ENCODE measurements around the gene SOBP.

The SOBP gene

DNA sequence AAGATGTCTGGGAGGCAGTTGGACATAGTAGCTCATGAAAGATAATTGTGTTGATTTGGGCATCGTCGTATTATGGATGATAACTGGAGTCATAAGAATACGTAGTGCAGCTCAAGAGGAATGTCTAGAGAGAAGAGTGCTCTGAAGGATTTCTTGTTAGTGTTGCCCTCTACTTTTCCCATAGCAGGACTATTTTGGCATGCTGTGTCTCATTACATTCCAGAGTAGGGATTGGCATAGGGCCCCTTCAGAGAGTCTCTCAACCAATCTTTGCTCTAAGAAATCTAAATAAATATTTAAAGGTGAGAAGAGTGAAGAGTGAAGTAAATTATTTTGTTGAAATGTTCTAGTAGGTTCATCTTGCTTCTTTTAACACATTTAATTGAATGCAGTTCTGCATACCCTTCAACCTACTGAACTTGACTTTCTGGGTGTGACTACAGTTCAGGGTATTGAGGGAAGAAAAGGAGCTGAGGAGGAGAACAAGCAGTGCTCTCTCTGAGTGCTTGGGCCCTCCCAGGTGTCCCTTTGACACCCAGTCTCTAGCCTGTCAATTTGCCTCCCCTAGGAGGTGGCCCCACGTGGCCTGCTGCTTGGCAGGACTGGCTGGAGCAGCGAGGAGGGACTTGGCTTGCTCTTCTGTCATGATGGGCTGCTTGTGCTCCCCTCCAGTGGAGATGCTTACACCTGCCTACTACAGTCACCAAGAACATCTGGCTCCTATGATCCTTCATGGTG is 33.3 kb downstream of the SOBP start:
- DNase-seq (ENCODE audit: low spot score), result no peak

DNA sequence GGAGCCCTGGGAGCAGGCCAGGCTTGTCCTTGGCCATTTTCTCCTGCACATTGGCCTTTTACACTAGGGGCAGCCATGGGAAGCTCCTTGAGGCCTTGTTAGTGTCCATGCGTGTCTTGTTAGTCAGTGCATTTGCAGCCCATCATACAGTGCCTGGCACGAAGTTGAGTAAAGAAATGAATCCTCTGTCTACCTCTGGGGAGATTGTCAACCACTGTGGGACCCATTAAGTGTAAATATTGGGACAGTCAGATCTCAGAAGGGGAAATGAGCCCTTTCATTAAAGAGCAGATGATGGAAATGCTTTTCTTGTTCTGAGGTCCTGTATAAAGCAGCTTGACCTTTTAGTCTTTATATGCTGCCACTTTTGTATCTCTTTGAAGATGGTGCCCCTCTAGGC is 33.9 kb downstream of the SOBP start:
- DNase-seq (ENCODE audit: low spot score), result no peak

DNA sequence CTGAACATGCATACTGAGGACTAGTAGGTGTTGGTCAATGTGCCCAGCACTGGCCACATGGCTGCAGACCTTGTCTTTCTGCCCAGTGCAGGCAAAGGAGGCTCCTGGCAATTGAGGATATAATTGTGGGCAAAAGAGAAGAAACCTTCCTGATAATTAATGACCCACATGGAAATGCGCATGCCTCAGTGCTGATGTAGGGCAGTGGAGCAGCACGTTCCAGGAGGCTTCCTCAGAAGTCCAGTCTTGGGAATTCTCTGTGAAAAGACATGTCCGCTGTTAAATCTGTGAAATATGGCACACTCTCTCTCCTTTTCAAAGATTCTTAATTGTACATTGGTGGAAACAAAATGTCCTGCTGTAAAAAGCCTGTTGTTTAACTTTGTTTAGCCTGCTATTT is 34.7 kb downstream of the SOBP start:
- no peak for DNase-seq (ENCODE audit: low spot score)

DNA sequence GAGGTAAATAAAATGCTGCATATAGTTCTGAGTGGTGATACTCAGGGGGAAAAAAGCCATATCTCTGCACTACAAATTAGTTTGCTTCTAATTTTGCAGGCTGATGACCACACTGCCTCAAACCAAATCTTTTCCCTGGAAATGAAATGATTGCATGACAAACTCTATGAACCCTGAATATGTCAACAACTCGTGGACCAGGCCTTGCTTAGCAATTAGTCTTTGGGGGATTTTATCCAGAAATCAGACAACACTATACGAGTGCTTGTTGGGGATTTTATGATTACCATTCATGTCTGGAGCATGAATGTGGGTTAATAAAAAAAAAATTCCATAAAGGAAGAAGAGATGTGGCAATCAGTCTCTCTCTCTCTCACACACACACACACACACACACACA is 42.0 kb downstream of the SOBP start:
- DNase-seq (ENCODE audit: low spot score), result no peak

DNA sequence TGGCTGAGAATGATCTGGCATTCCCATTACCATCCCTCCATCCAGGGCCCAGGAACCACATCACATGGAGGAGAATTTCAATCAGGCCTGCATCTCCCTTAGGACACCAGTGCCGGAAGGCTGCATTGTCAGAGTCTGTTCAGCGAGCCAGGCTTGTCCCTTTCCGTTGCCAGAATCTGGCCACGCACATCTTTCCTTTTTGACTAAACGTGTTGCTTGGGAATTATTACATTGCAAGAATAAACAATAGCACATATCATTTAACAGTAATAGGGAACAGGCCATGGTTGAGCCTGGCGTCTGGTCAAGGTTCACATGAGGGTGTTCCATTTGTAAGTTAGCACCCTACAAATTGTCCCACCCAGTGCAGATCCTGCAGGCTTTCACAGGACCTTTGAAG is 42.8 kb downstream of the SOBP start:
- DNase-seq (ENCODE audit: low spot score), result no peak

DNA sequence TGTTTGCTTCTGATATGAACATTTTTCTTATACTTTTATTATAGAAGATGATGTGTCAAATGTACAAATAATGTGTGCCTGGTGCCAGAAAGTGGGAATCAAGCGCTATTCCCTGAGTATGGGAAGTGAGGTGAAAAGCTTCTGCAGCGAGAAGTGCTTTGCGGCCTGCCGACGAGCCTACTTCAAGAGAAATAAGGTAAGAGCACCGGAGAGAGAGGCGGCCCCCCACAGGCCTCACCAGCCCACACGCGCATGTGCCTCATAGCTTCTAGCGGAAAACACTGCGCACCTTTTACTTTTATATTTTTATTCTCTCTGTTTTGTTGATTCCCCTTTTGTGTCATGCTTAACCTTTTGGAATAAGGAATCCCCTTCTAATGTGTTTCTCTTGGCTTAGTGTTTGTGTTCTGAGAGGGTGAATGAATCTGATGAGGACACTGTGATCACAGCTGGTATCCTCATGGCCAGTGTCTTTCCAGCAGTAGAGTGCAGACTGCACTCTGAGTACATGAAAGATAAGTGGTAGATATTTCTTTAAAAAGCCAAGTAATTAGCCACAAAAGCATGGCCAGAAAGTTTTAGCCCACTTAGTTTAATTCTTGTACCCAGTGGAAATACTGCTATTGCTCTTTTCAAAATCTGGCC is 43.6 kb downstream of the SOBP start:
- DNase-seq (ENCODE audit: low spot score), result no peak

DNA sequence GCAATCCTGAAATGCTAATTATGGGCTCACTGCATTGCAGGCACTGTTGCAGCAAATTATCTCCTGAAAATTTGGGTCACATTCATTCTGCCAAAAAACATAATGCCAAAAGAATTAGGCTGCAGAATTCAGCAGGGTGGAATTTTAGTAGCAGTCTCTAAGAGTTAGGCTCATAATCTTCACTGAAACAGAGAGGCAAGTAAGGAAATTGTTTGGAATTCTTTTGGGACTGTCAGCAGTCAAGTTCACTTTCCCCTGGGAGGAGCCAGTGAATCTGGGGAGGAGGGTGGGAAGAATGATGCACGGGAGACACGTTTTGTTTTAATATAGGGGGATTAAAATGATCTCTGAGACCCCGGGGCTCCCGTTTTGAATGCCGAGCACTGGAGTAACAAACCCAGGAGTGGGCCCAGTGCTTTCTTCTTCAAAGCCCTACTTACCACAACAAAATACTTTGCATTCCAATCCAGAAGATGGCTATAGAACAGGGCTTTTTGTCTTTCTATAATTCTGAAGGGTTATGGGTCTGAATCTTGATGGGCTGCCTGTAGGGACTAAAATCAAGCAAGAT is 44.7 kb downstream of the SOBP start:
- DNase-seq (ENCODE audit: low spot score), result no peak

DNA sequence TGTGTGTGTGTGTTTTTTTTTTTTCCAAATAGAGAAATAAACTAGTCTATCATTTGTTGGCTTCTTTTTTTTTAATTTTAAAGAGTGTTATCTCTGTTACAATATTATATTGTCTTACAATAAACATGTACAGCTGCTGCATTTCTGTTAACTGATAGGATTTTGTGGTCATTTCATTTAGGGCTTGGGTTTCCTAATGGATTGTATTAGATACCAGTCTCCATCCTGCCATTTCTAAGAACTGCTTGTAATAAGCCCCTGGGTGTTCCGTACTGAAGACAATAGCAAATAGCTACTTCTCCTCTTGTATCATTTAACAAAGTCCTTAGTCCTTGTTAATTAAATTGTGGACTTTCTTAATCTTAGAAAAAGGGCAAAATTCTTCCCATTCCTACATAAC is 45.7 kb downstream of the SOBP start:
- no peak for DNase-seq (ENCODE audit: low spot score)

DNA sequence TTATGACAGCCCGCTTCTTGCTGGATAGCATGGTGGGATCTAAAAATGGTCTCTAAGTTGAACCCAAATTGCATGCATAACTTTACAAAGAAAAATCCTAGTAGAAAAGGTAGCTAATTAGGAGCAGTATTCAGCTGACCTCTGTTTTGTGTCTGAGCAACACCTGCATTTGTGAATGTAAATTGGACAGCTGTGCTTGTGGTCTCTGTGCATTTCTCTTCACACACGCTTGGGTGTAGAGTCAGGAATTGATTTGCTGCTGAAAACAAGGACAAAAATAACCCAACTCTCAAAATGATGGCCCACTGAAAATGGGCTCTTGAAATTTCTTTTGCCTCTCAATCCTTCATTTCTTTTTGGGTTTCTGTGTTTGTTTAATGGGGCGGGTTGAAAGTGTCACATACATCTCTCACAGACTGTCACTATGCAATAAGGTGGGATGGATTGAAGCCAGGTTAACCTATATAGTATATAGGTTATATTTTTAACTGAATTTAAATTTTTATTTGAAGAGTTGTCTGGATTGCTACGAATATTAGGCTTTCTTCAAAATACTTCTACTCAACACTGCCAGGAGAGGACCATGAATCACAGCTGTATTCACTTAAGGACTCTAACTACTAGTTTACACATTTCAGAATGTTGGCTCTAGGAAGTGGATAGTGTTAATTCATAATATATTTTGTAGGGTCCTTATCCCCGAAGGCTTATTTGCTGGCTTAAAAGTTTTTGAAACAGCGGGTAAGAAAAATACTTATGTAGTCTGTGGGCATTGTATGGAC is 46.5 kb downstream of the SOBP start:
- peak; percentile 12 for DNase-seq (ENCODE audit: low spot score)

DNA sequence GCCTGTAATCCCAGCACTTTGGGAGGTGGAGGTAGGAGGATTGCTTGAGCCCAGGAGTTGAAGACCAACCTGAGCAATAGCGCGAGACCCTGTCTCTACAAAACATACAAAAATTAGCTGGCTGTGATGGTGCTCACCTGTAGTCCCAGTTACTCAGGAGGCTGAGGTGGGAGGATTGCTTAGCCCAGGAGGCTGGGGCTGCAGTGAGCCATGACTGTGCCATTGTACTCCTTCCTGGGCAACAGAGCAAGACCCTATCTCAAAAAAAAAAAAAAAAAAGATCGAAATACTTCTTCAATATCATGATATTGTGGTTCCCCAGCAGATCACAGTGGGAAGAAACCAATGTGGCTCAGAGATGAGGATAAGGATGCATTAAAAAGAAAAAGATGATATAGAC is 47.6 kb downstream of the SOBP start:
- DNase-seq (ENCODE audit: low spot score), result no peak

DNA sequence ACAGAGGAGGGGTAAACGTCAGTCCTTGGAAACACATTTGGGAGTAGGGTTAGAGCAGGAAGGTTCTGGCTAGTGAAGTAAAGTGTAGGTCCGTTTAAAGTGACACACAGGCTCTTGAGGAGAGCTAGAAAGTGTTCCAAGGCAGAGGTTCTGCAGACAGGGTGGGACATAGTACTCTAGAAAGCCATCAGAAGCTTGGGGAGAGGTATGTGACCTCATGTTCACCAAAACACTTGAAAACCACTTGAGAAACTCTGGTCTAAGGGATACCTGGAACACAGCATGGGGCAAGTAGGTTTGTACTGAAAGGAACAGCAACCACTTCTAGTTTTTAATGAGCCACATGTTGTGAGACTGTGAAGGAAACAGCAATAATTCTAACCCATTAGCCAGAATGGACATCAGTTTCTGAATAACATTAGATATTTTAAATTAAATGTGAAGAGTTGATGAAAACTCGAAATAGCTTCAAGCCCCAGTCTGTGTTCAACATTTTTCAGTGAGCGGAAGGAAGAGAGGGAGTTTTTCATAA is 49.0 kb downstream of the SOBP start:
- DNase-seq (ENCODE audit: low spot score), result no peak

DNA sequence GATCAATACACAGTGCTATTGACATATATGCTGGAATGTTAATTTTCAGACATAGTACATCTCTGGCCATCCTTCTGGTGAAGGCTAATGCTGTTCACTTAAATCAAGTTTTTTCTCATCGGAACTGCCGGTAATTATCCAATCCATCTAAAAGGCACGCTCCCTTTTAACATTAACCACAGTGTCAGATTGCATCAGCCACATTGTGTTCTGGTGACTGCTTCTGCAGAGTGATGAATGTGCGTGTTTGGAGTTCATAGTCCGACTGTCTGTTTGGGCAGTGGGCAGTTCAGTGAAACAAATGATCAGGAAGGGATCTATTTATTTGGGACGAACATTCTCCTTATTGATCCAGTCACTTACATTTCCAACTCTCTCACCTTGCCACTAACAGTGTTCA is 49.5 kb downstream of the SOBP start:
- DNase-seq (ENCODE audit: low spot score), result no peak

DNA sequence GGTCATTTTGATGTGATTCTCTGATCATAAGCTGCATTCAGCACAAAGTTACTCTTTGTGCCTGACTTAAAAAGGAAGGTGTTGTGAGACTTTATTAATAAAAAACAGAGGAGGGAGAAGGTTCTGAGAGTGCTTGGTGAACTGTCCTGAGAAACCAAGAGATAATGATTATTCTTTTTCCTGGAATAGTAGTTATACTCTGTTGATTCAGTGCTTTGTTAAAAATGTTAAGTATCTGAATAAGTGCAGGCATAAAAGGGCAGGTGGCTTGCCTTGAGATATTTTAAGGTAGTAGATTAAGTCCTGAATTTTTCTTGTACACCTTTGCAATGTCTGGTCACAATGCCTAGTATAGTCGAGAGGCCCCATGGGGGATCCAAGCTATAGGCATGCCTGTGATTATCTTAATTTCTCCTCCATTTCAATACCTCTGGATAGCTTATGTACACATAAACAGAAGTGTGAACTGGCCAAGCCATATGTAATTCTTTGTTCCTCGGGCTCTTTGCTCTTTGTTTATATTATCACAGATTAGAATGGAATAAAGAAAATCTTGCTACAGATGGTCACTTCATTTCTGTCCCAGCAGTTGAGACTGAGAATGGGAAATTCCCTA is 50.0 kb downstream of the SOBP start:
- no peak for DNase-seq (ENCODE audit: low spot score)

DNA sequence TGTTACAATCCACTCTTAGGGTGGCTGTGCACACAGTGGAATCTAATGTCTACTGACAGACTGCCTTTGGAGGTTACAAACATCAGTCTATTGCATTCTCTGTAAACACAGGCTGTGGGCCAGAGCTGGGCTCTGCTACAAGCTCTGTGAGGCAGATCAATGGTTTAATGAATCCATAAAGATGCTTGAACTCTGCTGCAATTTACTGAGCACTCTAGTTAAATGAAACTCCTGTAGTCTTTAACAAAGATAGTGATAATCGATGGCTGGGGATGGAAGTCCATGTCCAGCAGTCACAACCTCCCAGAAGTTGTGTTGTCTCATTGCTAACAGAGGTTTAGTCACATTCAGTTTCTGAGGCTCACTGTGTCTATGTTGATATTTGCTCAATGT is 50.5 kb downstream of the SOBP start:
- no peak for DNase-seq (ENCODE audit: low spot score)

DNA sequence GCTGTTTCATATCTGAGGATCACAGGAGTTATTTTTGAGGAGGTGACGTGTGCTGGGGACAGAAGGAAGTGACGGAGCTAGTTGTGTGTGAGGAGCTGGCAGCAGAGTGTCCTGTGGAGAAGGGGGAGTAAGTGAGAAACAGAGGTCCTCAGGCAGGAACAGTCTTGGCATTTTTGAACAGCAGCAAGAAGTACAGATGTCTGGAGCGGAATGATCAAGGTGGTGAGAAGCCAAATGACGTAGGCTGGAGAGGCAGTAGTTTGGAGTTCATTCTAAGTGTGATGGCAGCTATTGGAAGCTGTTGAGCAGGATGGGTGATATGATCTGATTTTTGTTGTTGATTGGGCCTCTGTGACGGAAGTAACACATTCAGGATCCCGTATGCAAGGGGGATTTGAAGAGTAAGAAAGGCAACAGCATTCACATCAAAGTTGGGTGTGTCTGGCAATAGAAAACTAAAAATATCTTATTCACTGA is 52.3 kb downstream of the SOBP start:
- no peak for DNase-seq (ENCODE audit: low spot score)

DNA sequence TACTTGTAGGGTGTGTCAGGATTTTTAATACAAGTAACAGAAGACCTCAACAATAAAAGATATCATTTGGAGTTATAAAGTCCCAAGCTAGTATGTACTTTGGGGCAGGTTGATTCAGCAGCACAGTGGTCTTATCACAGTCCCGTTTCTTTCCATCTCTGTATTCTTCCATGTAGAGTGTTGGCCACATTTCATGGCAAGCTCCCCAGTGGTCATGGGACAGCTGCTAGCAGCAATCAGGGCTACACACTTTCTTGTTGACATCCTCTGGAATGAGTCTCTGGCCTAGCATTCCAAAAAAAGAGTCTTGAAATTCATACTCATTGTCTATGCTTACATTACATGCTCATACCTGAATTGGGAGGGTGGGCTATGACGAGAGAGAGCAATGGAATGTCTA is 53.2 kb downstream of the SOBP start:
- DNase-seq (ENCODE audit: low spot score), result no peak

DNA sequence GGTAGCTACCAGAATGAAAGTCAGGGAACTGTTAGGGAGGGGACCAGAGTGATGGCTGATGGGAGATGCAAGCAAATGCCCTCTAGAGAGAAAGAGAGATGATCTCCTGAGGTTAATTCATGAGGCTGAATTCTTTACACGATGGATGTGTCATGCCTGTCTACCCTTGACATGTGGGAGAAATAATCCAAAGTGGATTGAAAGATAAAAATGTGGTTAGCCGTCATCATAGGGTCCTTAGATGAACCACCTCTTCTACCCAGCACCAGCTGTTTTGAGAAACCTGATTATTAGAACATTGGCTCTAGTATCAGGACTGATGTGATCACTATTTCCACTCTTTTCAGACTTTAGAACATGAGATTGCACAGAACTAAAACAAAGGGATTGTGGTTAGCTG is 53.6 kb downstream of the SOBP start:
- DNase-seq (ENCODE audit: low spot score), result no peak

DNA sequence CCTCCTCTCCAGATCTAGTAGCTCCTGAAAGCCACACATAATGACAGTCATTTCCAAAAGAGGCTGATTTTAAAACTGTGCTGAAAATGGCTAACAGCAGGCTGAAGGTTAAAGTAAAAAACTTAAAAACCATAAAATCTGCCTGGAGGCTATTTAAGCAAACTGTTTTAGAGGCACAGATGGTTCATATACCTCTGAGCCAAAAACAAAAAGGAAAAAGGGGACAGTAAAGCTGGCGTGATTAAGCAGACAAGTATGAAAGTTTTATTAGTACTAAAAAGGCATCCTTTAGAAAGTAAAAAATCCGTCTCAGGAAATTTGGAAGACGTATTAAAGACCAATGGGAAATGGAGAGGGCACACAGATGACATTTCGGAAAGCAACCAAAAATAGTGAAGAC is 55.8 kb downstream of the SOBP start:
- no peak for DNase-seq (ENCODE audit: low spot score)

DNA sequence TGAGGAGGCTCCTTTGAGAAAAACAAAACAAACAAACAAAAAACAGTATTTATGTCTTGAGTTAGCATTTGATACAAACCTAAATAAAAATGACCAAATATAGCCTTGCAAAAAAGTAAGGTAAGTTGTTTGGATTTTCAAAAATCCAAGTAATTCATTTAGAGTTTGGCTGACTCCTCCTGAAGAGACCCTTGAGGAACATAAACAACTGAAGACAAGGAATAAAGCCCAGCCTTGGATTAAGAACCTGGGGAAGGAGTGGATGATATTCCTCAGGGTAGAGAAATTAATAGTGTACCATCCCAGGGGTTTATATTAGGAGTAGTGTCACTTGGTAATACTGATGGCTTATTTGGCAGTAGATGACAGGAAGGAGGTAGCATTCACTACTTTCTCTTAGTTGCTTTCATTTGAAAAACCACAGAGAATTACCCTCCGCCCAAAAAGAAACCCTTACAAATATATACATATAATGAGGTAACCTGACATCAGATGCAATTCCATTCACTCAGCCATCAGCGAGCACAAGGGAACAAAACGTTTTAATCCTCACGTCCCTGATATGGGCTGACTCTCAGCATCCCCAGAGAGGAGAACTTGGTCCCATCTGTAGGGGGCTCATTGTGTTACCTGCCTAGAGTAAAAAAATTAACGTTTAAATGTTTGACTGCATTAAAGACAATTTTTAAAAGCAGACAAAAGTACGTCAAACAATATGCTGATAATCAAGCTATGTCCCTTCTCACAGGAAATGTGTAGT is 57.0 kb downstream of the SOBP start:
- no peak for DNase-seq (ENCODE audit: low spot score)

DNA sequence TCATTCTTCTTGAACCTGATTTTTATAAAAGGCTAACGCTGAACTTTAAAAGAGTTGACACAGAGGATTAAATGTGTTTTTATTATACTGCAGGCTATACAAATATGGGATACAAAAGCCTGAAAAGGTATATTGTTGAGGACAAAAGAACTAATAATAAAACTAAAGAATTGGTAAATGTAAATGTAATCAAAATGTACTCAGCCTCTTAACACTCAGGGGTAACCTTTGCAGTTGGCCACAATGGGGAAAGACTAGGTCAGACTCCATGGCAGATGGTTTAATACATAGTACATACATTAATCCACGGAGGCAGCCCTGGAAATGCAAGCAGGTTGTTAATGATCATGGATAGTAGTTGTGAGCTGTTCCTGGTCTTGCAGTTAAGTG is 57.5 kb downstream of the SOBP start:
- DNase-seq (ENCODE audit: low spot score), result no peak

DNA sequence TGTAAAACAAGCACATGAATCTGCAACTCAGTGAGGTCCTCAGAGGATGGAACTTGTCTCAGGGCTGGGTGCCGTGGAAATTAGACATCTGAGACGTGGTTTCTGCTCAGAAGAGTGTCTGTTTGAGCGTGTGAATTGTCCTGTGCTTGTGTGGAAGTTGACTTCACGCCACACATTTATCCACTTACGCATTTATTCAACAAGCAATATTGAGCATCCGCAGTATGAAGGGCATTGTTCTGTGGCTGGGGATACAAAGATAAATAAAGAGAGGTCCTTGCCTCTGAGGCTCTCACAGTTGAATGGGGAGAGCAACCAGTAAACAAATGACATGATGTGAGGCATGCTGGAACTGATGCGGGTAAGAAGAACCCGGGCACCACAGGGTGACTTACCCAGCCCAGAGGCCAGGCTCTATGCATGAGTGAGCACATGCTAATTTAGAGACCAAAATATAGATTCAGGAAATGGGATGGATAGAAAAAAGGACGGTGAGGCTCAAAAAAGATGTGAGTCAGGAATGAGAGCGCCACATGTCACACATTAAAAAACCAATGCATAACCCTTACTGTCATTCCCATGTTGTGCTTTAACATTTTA is 60.4 kb downstream of the SOBP start:
- DNase-seq (ENCODE audit: low spot score), result peak; percentile 43

All from germinal center (tissue), 1 donor.